ENCODE results near the gene EPOP. TPM values are rescaled to one million over a fixed set of nuclear protein-coding genes. Genes with fewer than 3 reads are reported as not detected.
"Not testable (repeated sequence)": the region's sequence is repeated elsewhere in the genome, so short reads cannot be mapped to it uniquely, and the experiment has no call there.

EPOP gene
- total RNA-seq, 2 experiments from 2014 or later = 11.8 to 27.2 TPM

GRCh38 chr17:38625482-38625881, 49.3 kb downstream of the EPOP start:
- no peaks in the 10 kb centered on the region for H3K9me2 ChIP-seq (ENCODE audit: insufficient read depth, low read length)
- H3K4me1 ChIP-seq (ENCODE audit: insufficient read depth, low read length, poor library complexity, severe bottlenecking) = peaks cover 12% of the 10 kb centered on the region
- TF ChIP-seq CTCF (conservative IDR thresholded peaks at IDR 0.05; ENCODE audit: low read length) (no peak), EZH2phosphoT487 (IDR thresholded peaks at IDR 0.05; ENCODE audit: borderline replicate concordance, low read depth, low read length) (no peak)
- H3K9me3 ChIP-seq (ENCODE audit: low read length) = peaks cover 4% of the 10 kb centered on the region; the same call in 1 of the 2 replicates
- ChIA-PET CTCF (ENCODE audit: unreplicated experiment) (interaction anchor here (1.4 kb wide), 1 partner anchor 37 kb away, joined by 3 read pairs; no protein-coding TSS in a partner anchor), POLR2A (no interaction called here)
- H3K4me2 ChIP-seq (ENCODE audit: low read length) = no peak overlapping the region
- no peaks in the 10 kb centered on the region for H3K79me2 ChIP-seq (ENCODE audit: insufficient read depth, low read depth, low read length)
- no peak for DNase-seq (ENCODE audit: low spot score)
- no peaks in the 10 kb centered on the region for H3K36me3 ChIP-seq (ENCODE audit: insufficient read depth, low read length)
- H4K20me1 ChIP-seq (ENCODE audit: insufficient read depth, low read length) = no peaks in the 10 kb centered on the region
- intact Hi-C loops (cut with micrococcal nuclease; ENCODE audit: unreplicated experiment) = no loop called here
- H3K4me3 ChIP-seq (ENCODE audit: low read depth, low read length, poor library complexity, severe bottlenecking) = no peak overlapping the region
- no TSS peak for BruUV-seq (replicated peaks)
- peak overlapping the region; percentile 8; the same call in 1 of the 2 replicates for H2AFZ ChIP-seq (ENCODE audit: low read length)
- H3K27ac ChIP-seq (ENCODE audit: low read depth, low read length, poor library complexity, severe bottlenecking) = no peak overlapping the region

- POLR2A ChIA-PET = interaction anchor here (0.7 kb wide), 2 partner anchors 17 to 121 kb away, joined by 3 to 4 read pairs; no protein-coding TSS in a partner anchor
- H3K79me2 ChIP-seq (ENCODE audit: insufficient read depth, low read depth, low read length) = not testable (repeated sequence)
These were observed 49.9 kb downstream of the EPOP start for GRCh38 chr17:38624782-38625355.

More at GRCh38 chr17:38624782-38625355, 49.9 kb downstream of the EPOP start:
- peaks cover 12% of the 10 kb centered on the region for H3K4me1 ChIP-seq (ENCODE audit: insufficient read depth, low read length, poor library complexity, severe bottlenecking)
- BruUV-seq (replicated peaks); H3K36me3 ChIP-seq (ENCODE audit: insufficient read depth, low read length); H3K27ac ChIP-seq (ENCODE audit: low read depth, low read length, poor library complexity, severe bottlenecking); H4K20me1 ChIP-seq (ENCODE audit: insufficient read depth, low read length); H3K9me3 ChIP-seq (ENCODE audit: low read length); intact Hi-C loops (cut with micrococcal nuclease; ENCODE audit: unreplicated experiment); H3K9me2 ChIP-seq (ENCODE audit: insufficient read depth, low read length): not testable (repeated sequence)
- DNase-seq (ENCODE audit: low spot score) = peak; percentile 47
- CTCF ChIA-PET (ENCODE audit: unreplicated experiment) = interaction anchor here (1.4 kb wide), 1 partner anchor 38 kb away, joined by 3 read pairs; no protein-coding TSS in a partner anchor
- H3K4me2 ChIP-seq (ENCODE audit: low read length) = peak overlapping the region; percentile 40; the same call in 1 of the 2 replicates
- H3K4me3 ChIP-seq (ENCODE audit: low read depth, low read length, poor library complexity, severe bottlenecking) = peak overlapping the region; percentile 32
- H2AFZ ChIP-seq (ENCODE audit: low read length) = peak overlapping the region; percentile 8; the same call in 1 of the 2 replicates

Small RNA genes lying within 50 kb of the gene (microRNA-seq; reads per million reads assigned to microRNA genes)
- 2.3 reads per million for gene MIR4726 (ENCODE audit: borderline replicate concordance)
- gene MIR4734 (ENCODE audit: borderline replicate concordance) = 3.8 reads per million

Small RNA genes lying within 50 kb of the gene (small RNA-seq; reads per million reads assigned to genes)
- not detected for gene MIR4726
- gene MIR4734 = not detected

Other genes starting within 250 kb of the EPOP start
- 18.6 and 25.4 TPM in 2 replicates for gene ARHGAP23, start 246.5 kb downstream of the EPOP start, total RNA-seq (2014; rRNA removed; shearing (Covaris generic))
- gene ARHGAP23, start 246.5 kb downstream of the EPOP start, total RNA-seq (2022) = 14.6 and 16.3 TPM in 2 replicates
- 0.15 and 1.5 TPM in 2 replicates for gene SRCIN1, start 69.0 kb downstream of the EPOP start, total RNA-seq (2014; rRNA removed; shearing (Covaris generic))
- 4.6 and 4.9 TPM in 2 replicates for gene SRCIN1, start 69.0 kb downstream of the EPOP start, total RNA-seq (2022)
- gene MLLT6, start 30.3 kb upstream of the EPOP start, total RNA-seq (2014; rRNA removed; shearing (Covaris generic)) = 81.7 and 94.9 TPM in 2 replicates
- 174 and 175 TPM in 2 replicates for gene MLLT6, start 30.3 kb upstream of the EPOP start, total RNA-seq (2022)
- gene CISD3, start 55.4 kb upstream of the EPOP start, total RNA-seq (2014; rRNA removed; shearing (Covaris generic)) = 11.4 and 13.4 TPM in 2 replicates
- 24.9 and 25.1 TPM in 2 replicates for gene CISD3, start 55.4 kb upstream of the EPOP start, total RNA-seq (2022)
- 8.9 and 12.8 TPM in 2 replicates for gene PCGF2, start 73.4 kb upstream of the EPOP start, total RNA-seq (2014; rRNA removed; shearing (Covaris generic))
- gene PCGF2, start 73.4 kb upstream of the EPOP start, total RNA-seq (2022) = 40.0 and 47.3 TPM in 2 replicates
- gene PSMB3, start 77.8 kb upstream of the EPOP start, total RNA-seq (2014; rRNA removed; shearing (Covaris generic)) = 290 and 348 TPM in 2 replicates
- gene PSMB3, start 77.8 kb upstream of the EPOP start, total RNA-seq (2022) = 231 and 246 TPM in 2 replicates
- gene PIP4K2B, start 124.6 kb upstream of the EPOP start, total RNA-seq (2014; rRNA removed; shearing (Covaris generic)) = 23.6 and 33.0 TPM in 2 replicates
- 37.8 and 38.6 TPM in 2 replicates for gene PIP4K2B, start 124.6 kb upstream of the EPOP start, total RNA-seq (2022)
- gene CWC25, start 150.4 kb upstream of the EPOP start, total RNA-seq (2014; rRNA removed; shearing (Covaris generic)) = 22.2 and 25.4 TPM in 2 replicates
- 26.8 and 30.8 TPM in 2 replicates for gene CWC25, start 150.4 kb upstream of the EPOP start, total RNA-seq (2022)
- gene RPL23, start 178.8 kb upstream of the EPOP start, total RNA-seq (2014; rRNA removed; shearing (Covaris generic)) = 1,289 and 1,881 TPM in 2 replicates
- 1,611 and 1,766 TPM in 2 replicates for gene RPL23, start 178.8 kb upstream of the EPOP start, total RNA-seq (2022)
- gene LASP1, start 195.1 kb upstream of the EPOP start, total RNA-seq (2014; rRNA removed; shearing (Covaris generic)) = 44.3 and 48.6 TPM in 2 replicates
- gene LASP1, start 195.1 kb upstream of the EPOP start, total RNA-seq (2022) = 101 and 110 TPM in 2 replicates

All from OCI-LY7 (cell line).